ENCODE measurements around the gene TTYH2.

- TF ChIP-seq, protein P1, sequence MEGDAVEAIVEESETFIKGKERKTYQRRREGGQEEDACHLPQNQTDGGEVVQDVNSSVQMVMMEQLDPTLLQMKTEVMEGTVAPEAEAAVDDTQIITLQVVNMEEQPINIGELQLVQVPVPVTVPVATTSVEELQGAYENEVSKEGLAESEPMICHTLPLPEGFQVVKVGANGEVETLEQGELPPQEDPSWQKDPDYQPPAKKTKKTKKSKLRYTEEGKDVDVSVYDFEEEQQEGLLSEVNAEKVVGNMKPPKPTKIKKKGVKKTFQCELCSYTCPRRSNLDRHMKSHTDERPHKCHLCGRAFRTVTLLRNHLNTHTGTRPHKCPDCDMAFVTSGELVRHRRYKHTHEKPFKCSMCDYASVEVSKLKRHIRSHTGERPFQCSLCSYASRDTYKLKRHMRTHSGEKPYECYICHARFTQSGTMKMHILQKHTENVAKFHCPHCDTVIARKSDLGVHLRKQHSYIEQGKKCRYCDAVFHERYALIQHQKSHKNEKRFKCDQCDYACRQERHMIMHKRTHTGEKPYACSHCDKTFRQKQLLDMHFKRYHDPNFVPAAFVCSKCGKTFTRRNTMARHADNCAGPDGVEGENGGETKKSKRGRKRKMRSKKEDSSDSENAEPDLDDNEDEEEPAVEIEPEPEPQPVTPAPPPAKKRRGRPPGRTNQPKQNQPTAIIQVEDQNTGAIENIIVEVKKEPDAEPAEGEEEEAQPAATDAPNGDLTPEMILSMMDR (IDR thresholded peaks at IDR 0.05), result no peak
- no peak for TF ChIP-seq POLR2A (IDR thresholded peaks at IDR 0.05)
These were observed 21.1 kb downstream of the TTYH2 start for GRCh38 chr17:74234486-74234885.
